NB4 (cell line): ENCODE data around the gene ZNF844.

ENCODE experiments used
- DNase-seq: peaks from one replicate; pipeline ENCODE4 v3.0.0; 2010; ENCODE audit warnings: low read depth
- H3K4me3 ChIP-seq: one replicate; pipeline ENCODE4 v1.5.1; 2011; ENCODE audit warnings: mild to moderate bottlenecking, low read depth, low read length, moderate library complexity
- CTCF ChIP-seq: IDR thresholded peaks from one replicate; pipeline ENCODE4 v1.5.1; 2012; ENCODE audit warnings: low read depth, low read length
- MAX ChIP-seq: IDR thresholded peaks from 2 replicates; pipeline ENCODE4 v1.6.1; 2011; ENCODE audit warnings: low read depth, low read length
- MYC ChIP-seq: IDR thresholded peaks from 2 replicates; pipeline ENCODE4 v1.6.1; 2011; ENCODE audit warnings: low read depth, low read length
- POLR2A ChIP-seq: IDR thresholded peaks from 2 replicates; pipeline ENCODE4 v1.6.1; 2011; ENCODE audit warnings: mild to moderate bottlenecking; ENCODE audit not compliant: insufficient read length; ENCODE audit errors: extremely low read depth

The ZNF844 gene

GRCh38 chr19:12064590-12065538, at the start of gene ZNF844:
TSS of gene ZNF844 (plus strand) at chr19:12064731. CDS start at chr19:12064874, 143 bp downstream.
- H3K4me3 ChIP-seq: peak within 1 kb of the TSS; percentile 63
- peak; percentile 78 for DNase-seq

GRCh38 chr19:12015015-12015752, 49.3 kb upstream of the ZNF844 start:
- no peak for DNase-seq
- no peak overlapping the region for H3K4me3 ChIP-seq
- no peak for TF ChIP-seq POLR2A
- TF ChIP-seq CTCF: no peak

More at GRCh38 chr19:12064590-12065538, at the start of gene ZNF844:
- TF ChIP-seq MYC (no peak), CTCF (no peak), POLR2A (no peak), MAX (no peak)

- TF ChIP-seq POLR2A: no peak
- no peak for TF ChIP-seq CTCF
- TF ChIP-seq MYC: no peak
- no peak for TF ChIP-seq MAX
- DNase-seq: no peak
- H3K4me3 ChIP-seq: no peak overlapping the region
These were observed 48.8 kb upstream of the ZNF844 start for GRCh38 chr19:12015753-12016116.

- no peak overlapping the region for H3K4me3 ChIP-seq
These were observed 30.3 kb upstream of the ZNF844 start for GRCh38 chr19:12034198-12034597.

GRCh38 chr19:12034620-12035019, 29.9 kb upstream of the ZNF844 start:
- no peak overlapping the region for H3K4me3 ChIP-seq
- no peak for TF ChIP-seq POLR2A
- TF ChIP-seq MYC: no peak
- no peak for TF ChIP-seq MAX
- no peak for TF ChIP-seq CTCF
- no peak for DNase-seq

More at GRCh38 chr19:12034198-12034597, 30.3 kb upstream of the ZNF844 start:
- DNase-seq: no peak
- TF ChIP-seq MAX: no peak
- TF ChIP-seq CTCF: no peak
- no peak for TF ChIP-seq POLR2A
- no peak for TF ChIP-seq MYC
